HG03439 (cell line): ENCODE results near the gene MAPRE2.
"Not testable (repeated sequence)": the region's sequence is repeated elsewhere in the genome, so short reads cannot be mapped to it uniquely, and the experiment has no call there.

Experiments used
- ATAC-seq: cut with Tn5 transposase; IDR thresholded peaks from one replicate; pipeline ENCODE4 v1.9.1; 2021; ENCODE audit warnings: mild to moderate bottlenecking, moderate library complexity; ENCODE audit not compliant: unreplicated experiment

Gene MAPRE2

GRCh38 chr18:35143622-35144596 is 102.7 kb downstream of the MAPRE2 start:
- no peak for ATAC-seq

GRCh38 chr18:35144698-35145097 is 103.5 kb downstream of the MAPRE2 start:
- no peak for ATAC-seq

GRCh38 chr18:35150195-35150594 is 109.0 kb downstream of the MAPRE2 start:
- not testable (repeated sequence) for ATAC-seq

GRCh38 chr18:35153609-35154272 is 112.5 kb downstream of the MAPRE2 start:
- ATAC-seq = no peak

- no peak for ATAC-seq
Measured at GRCh38 chr18:35155398-35156117, 114.3 kb downstream of the MAPRE2 start.

- no peak for ATAC-seq
Measured at GRCh38 chr18:35157181-35157580, 116.0 kb downstream of the MAPRE2 start.

- ATAC-seq = no peak
Measured at GRCh38 chr18:35158728-35159450, 117.7 kb downstream of the MAPRE2 start.

GRCh38 chr18:35159782-35160181 is 118.6 kb downstream of the MAPRE2 start:
- no peak for ATAC-seq

GRCh38 chr18:35161485-35161884 is 120.3 kb downstream of the MAPRE2 start:
- no peak for ATAC-seq

GRCh38 chr18:35161934-35162333 is 120.7 kb downstream of the MAPRE2 start:
- no peak for ATAC-seq

GRCh38 chr18:35163014-35163539 is 121.9 kb downstream of the MAPRE2 start:
- ATAC-seq = no peak

GRCh38 chr18:35163721-35164120 is 122.5 kb downstream of the MAPRE2 start:
- no peak for ATAC-seq

GRCh38 chr18:35164133-35164532 is 122.9 kb downstream of the MAPRE2 start:
- no peak for ATAC-seq

GRCh38 chr18:35167332-35167731 is 126.1 kb downstream of the MAPRE2 start:
- no peak for ATAC-seq

GRCh38 chr18:35167857-35168256 is 126.6 kb downstream of the MAPRE2 start:
- no peak for ATAC-seq

GRCh38 chr18:35170323-35170722 is 129.1 kb downstream of the MAPRE2 start:
- ATAC-seq = not testable (repeated sequence)

- no peak for ATAC-seq
Measured at GRCh38 chr18:35171315-35171987, 130.2 kb downstream of the MAPRE2 start.

- ATAC-seq = no peak
Measured at GRCh38 chr18:35172009-35172408, 130.8 kb downstream of the MAPRE2 start.

- ATAC-seq = no peak
Measured at GRCh38 chr18:35172451-35173035, 131.3 kb downstream of the MAPRE2 start.
